OCI-LY1 (cell line): Measurements from ENCODE around the gene UST.

Experiments
- H2AFZ ChIP-seq: fragments of 200-600 bp; sonication (generic), shearing (Covaris generic); 2 replicates; pipeline ENCODE4 v1.6.0; 2014; ENCODE audit warnings: antibody characterized with exemption, mild to moderate bottlenecking, low read length
- H3F3A ChIP-seq: fragments of 200-600 bp; sonication (generic), shearing (Covaris generic); 2 replicates; pipeline ENCODE4 v1.6.0; 2014; ENCODE audit warnings: mild to moderate bottlenecking, antibody characterized with exemption, low read length, moderate library complexity; ENCODE audit not compliant: insufficient read depth
- H3K27ac ChIP-seq: fragments of 200-600 bp; sonication (generic); 2 replicates; pipeline ENCODE4 v1.5.1; 2014; ENCODE audit warnings: low read length, mixed run types, mild to moderate bottlenecking, low read depth; ENCODE audit not compliant: poor library complexity, severe bottlenecking
- H3K27me3 ChIP-seq: fragments of 200-600 bp; sonication (generic); 2 replicates; pipeline ENCODE4 v1.6.0; 2014; ENCODE audit warnings: antibody characterized with exemption, mild to moderate bottlenecking, low read length, moderate library complexity; ENCODE audit not compliant: insufficient read depth
- H3K36me3 ChIP-seq: fragments of 200-600 bp; sonication (generic); 2 replicates; pipeline ENCODE4 v1.6.1; 2014; ENCODE audit warnings: mild to moderate bottlenecking, antibody characterized with exemption, low read length, moderate library complexity, mixed read lengths; ENCODE audit not compliant: insufficient read depth
- H3K4me1 ChIP-seq: fragments of 200-600 bp; sonication (generic); 2 replicates; pipeline ENCODE4 v1.5.1; 2014; ENCODE audit warnings: mild to moderate bottlenecking, low read length, moderate library complexity; ENCODE audit not compliant: insufficient read depth, severe bottlenecking
- H3K4me2 ChIP-seq: fragments of 200-600 bp; sonication (generic), shearing (Covaris generic); 2 replicates; pipeline ENCODE4 v1.6.1; 2014; ENCODE audit warnings: low read length
- H3K4me3 ChIP-seq: fragments of 200-600 bp; sonication (generic); 2 replicates; pipeline ENCODE4 v1.5.1; 2014; ENCODE audit warnings: low read length, low read depth, mild to moderate bottlenecking, mixed read lengths; ENCODE audit not compliant: poor library complexity, severe bottlenecking
- H3K79me2 ChIP-seq: fragments of 200-600 bp; shearing (Covaris generic); 2 replicates; pipeline ENCODE4 v1.6.1; 2016; ENCODE audit warnings: mixed run types, low read length, mixed read lengths; ENCODE audit not compliant: insufficient read depth
- H3K9ac ChIP-seq: fragments of 200-600 bp; sonication (generic), shearing (Covaris generic); 2 replicates; pipeline ENCODE4 v1.6.1; 2014; ENCODE audit warnings: mild to moderate bottlenecking, low read length, mixed read lengths
- H3K9me2 ChIP-seq: fragments of 200-600 bp; sonication (generic), shearing (Covaris generic); 2 replicates; pipeline ENCODE4 v1.6.1; 2014; ENCODE audit warnings: low read depth, mild to moderate bottlenecking, low read length, mixed read lengths
- H3K9me3 ChIP-seq: fragments of 200-600 bp; shearing (Covaris generic); 2 replicates; pipeline ENCODE4 v1.6.1; 2014; ENCODE audit warnings: low read length, mixed read lengths
- H4K20me1 ChIP-seq: fragments of 200-600 bp; sonication (generic), shearing (Covaris generic); 2 replicates; pipeline ENCODE4 v1.6.0; 2016; ENCODE audit warnings: mild to moderate bottlenecking, low read length; ENCODE audit not compliant: insufficient read depth
- CTCF ChIP-seq: fragments of 200-600 bp; sonication (generic), shearing (Covaris generic); IDR thresholded peaks from 2 replicates; pipeline ENCODE4 v1.5.1; 2017; ENCODE audit warnings: mild to moderate bottlenecking, antibody characterized with exemption, low read length, moderate library complexity, mixed read lengths
- EZH2 ChIP-seq: fragments of 200-600 bp; sonication (generic), shearing (Covaris generic); IDR thresholded peaks from 2 replicates; pipeline ENCODE4 v1.8.0; 2017; ENCODE audit warnings: borderline replicate concordance, mixed run types, mild to moderate bottlenecking, antibody characterized with exemption, low read length, moderate library complexity, mixed read lengths

UST gene

GRCh38 chr6:149077208-149077607 lies 330.4 kb downstream of the UST start:
- no peak overlapping the region for H3K27ac ChIP-seq

GRCh38 chr6:149078211-149078782 lies 331.5 kb downstream of the UST start:
- H3K36me3 ChIP-seq = no peaks in the 10 kb centered on the region
- H3K79me2 ChIP-seq = no peaks in the 10 kb centered on the region
- H3K27me3 ChIP-seq = no peaks in the 10 kb centered on the region; the same call in 1 of the 2 replicates
- H4K20me1 ChIP-seq = no peaks in the 10 kb centered on the region
- peaks cover 9% of the 10 kb centered on the region for H3K4me1 ChIP-seq
- no peaks in the 10 kb centered on the region for H3F3A ChIP-seq
- TF ChIP-seq CTCF (no peak), EZH2 (no peak)
- no peaks in the 10 kb centered on the region for H3K9me3 ChIP-seq
- no peak overlapping the region for H3K9ac ChIP-seq
- H2AFZ ChIP-seq = no peak overlapping the region
- no peak overlapping the region for H3K4me2 ChIP-seq
- no peak overlapping the region for H3K27ac ChIP-seq
- H3K9me2 ChIP-seq = no peaks in the 10 kb centered on the region
- no peak overlapping the region for H3K4me3 ChIP-seq

More at GRCh38 chr6:149077208-149077607, 330.4 kb downstream of the UST start:
- H3K9me3 ChIP-seq = no peaks in the 10 kb centered on the region
- no peak overlapping the region for H3K4me2 ChIP-seq
- H3K4me3 ChIP-seq = no peak overlapping the region
- H3K9me2 ChIP-seq = no peaks in the 10 kb centered on the region
- no peak overlapping the region for H3K9ac ChIP-seq
- H3K36me3 ChIP-seq = no peaks in the 10 kb centered on the region
- no peak overlapping the region for H2AFZ ChIP-seq
- H4K20me1 ChIP-seq = no peaks in the 10 kb centered on the region
- H3K79me2 ChIP-seq = no peaks in the 10 kb centered on the region
- no peaks in the 10 kb centered on the region for H3F3A ChIP-seq
- H3K4me1 ChIP-seq = peaks cover 9% of the 10 kb centered on the region
- no peaks in the 10 kb centered on the region; the same call in 1 of the 2 replicates for H3K27me3 ChIP-seq
- no peak for TF ChIP-seq EZH2
- TF ChIP-seq CTCF = no peak

- no peaks in the 10 kb centered on the region for H3F3A ChIP-seq
- H3K27me3 ChIP-seq = no peaks in the 10 kb centered on the region; the same call in 1 of the 2 replicates
- no peak overlapping the region for H3K9ac ChIP-seq
- no peaks in the 10 kb centered on the region for H4K20me1 ChIP-seq
- H3K79me2 ChIP-seq = no peaks in the 10 kb centered on the region
- H3K9me2 ChIP-seq = no peaks in the 10 kb centered on the region
- no peak overlapping the region for H3K27ac ChIP-seq
- no peak overlapping the region for H3K4me3 ChIP-seq
- TF ChIP-seq EZH2 (no peak), CTCF (no peak)
- H3K9me3 ChIP-seq = no peaks in the 10 kb centered on the region
- H3K36me3 ChIP-seq = no peaks in the 10 kb centered on the region
- H2AFZ ChIP-seq = no peak overlapping the region
- H3K4me1 ChIP-seq = peaks cover 9% of the 10 kb centered on the region
- no peak overlapping the region for H3K4me2 ChIP-seq
Measured at GRCh38 chr6:149079456-149079855, 332.6 kb downstream of the UST start.
